Activated T-cell treated with anti-CD3 and anti-CD28 coated beads, Interleukin-2, amount 50 U/mL, for 72 hours (primary cell): ENCODE results near the gene KCNMB2. TPM values are rescaled to one million over a fixed set of nuclear protein-coding genes. Genes with fewer than 3 reads are reported as not detected.
"Not testable (repeated sequence)": the region's sequence is repeated elsewhere in the genome, so short reads cannot be mapped to it uniquely, and the experiment has no call there.

Experiments used
- ATAC-seq, 2 donors: fragments of 150-1000 bp; cut with Tn5 transposase; replicated peaks in 1 of 2; 2 replicates each; pipeline ENCODE4 v1.10.0; 2021; ENCODE audit warnings: moderate library complexity in 2 of 2, mild to moderate bottlenecking in 1 of 2
- DNase-seq, 2 donors: peaks; one replicate each; pipeline ENCODE4 v3.0.0; 2021 to 2022; ENCODE audit warnings: mixed read lengths in 1 of 2
- H3K27ac Mint-ChIP-seq: one replicate; pipeline ENCODE4 v1.8.0; 2022; ENCODE audit warnings: mild to moderate bottlenecking, moderate library complexity, mixed read lengths
- H3K27me3 Mint-ChIP-seq: one replicate; pipeline ENCODE4 v1.8.0; 2022; ENCODE audit warnings: low read depth, mixed read lengths
- H3K36me3 Mint-ChIP-seq, 2 donors: one replicate each; pipeline ENCODE4 v1.8.0; 2022; ENCODE audit warnings: mixed read lengths in 2 of 2, mild to moderate bottlenecking in 1 of 2; ENCODE audit not compliant: insufficient read depth in 2 of 2
- H3K4me1 Mint-ChIP-seq: one replicate; pipeline ENCODE4 v1.8.0; 2022; ENCODE audit warnings: low read depth, mixed read lengths
- H3K4me3 Mint-ChIP-seq, 2 donors: one replicate each; pipeline ENCODE4 v1.8.0; 2022; ENCODE audit warnings: mild to moderate bottlenecking in 2 of 2, mixed read lengths in 2 of 2, moderate library complexity in 2 of 2
- H3K9me3 Mint-ChIP-seq, 2 donors: one replicate each; pipeline ENCODE4 v1.8.0; 2022; ENCODE audit warnings: mixed read lengths in 2 of 2
- total RNA-seq, 2 donors: library from RNA; stranded (reverse); gene quantifications; one replicate each; pipeline ENCODE4 v1.2.3, GENCODE V29; 2022

Gene KCNMB2
- total RNA-seq, 2 donors from 2014 or later, result not detected

DNA sequence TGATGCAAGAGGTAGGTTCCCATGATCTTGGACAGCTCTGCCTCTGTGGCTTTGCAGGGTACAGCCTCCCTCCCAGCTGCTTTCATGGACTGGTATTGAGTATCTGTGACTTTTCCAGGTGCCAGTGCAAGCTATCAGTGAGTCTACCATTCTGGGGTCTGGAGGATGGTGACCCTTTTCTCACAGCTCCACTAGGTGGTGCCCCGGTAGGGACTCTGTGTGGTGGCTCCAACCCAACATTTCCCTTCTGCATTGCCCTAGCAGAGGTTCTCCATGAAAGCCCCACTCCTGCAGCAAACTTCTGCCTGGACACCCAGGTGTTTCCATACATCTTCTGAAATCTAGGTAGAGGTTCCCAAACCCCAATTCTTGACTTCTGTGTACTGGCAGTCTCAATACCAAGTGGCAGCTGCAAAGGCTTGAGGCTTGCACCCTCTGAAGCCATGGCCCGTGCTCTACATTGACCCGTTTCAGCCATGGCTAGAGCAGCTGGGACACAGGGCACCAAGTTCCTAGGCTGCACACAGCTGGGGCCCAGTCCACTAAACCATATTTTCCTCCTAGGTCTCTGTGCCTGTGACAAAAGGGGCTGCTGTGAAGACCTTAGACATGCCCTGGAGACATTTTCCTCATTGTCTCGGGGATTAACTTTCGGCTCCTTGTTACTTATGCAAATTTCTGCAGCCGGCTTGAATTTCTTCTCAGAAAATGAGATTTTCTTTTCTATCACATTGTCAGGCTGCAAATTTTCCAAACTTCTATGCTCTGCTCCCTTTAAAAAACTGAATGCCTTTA is 209.8 kb downstream of the KCNMB2 start:
- DNase-seq, H3K27ac Mint-ChIP-seq, H3K9me3 Mint-ChIP-seq, H3K36me3 Mint-ChIP-seq, H3K4me3 Mint-ChIP-seq, H3K4me1 Mint-ChIP-seq, H3K27me3 Mint-ChIP-seq, ATAC-seq: not testable (repeated sequence)

DNA sequence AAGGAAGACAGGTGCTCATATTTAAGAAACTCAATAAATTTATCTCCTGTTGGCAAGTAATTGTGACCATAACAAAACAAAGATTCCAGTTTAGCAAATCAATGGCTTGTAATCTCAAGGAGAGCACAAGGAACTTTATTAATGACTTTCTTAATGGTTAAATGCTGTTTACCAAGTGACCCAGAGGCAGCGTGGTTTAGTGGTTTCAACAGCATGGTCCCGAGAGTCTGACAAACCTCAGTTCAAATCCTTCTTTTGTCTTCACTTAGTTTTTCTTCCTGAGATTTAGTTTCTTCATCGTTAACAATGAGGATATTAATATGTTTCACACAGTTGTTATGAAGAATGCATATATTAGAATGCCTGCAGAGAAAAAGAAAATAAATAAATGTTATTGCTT is 212.6 kb downstream of the KCNMB2 start:
- Mint-ChIP-seq H3K27me3 (no peaks in the 10 kb centered on the region), H3K27ac (no peak overlapping the region), H3K36me3 (no peaks in the 10 kb centered on the region), H3K4me1 (no peaks in the 10 kb centered on the region), H3K9me3 (peaks cover 0 to 2% of the 10 kb centered on the region in 2 donors), H3K4me3 (no peak overlapping the region)
- DNase-seq, result no peak
- no peak for ATAC-seq

DNA sequence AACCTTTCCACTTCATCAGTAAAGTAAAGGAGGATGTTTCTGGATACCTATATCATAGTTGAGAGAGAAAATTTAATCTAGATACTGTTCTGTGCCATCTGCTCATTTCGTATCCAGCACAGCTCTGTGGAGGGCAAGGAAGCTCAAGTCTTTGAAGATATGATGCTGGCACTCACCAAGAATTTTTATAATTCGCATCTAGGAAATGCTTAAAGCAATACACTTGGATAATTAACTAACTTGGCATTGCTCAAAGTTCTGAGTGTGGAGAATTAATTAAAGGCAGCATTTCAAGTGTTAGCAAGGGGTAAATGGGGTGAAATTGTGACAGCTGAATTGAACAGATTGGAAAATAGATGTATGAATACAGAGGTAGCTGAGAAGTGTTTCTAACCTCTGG is 213.2 kb downstream of the KCNMB2 start:
- Mint-ChIP-seq H3K9me3 (peaks cover 1 to 2% of the 10 kb centered on the region in 2 donors), H3K27ac (no peak overlapping the region), H3K4me1 (no peaks in the 10 kb centered on the region), H3K36me3 (no peaks in the 10 kb centered on the region), H3K4me3 (no peak overlapping the region), H3K27me3 (no peaks in the 10 kb centered on the region)
- ATAC-seq (no peak), DNase-seq (no peak)

DNA sequence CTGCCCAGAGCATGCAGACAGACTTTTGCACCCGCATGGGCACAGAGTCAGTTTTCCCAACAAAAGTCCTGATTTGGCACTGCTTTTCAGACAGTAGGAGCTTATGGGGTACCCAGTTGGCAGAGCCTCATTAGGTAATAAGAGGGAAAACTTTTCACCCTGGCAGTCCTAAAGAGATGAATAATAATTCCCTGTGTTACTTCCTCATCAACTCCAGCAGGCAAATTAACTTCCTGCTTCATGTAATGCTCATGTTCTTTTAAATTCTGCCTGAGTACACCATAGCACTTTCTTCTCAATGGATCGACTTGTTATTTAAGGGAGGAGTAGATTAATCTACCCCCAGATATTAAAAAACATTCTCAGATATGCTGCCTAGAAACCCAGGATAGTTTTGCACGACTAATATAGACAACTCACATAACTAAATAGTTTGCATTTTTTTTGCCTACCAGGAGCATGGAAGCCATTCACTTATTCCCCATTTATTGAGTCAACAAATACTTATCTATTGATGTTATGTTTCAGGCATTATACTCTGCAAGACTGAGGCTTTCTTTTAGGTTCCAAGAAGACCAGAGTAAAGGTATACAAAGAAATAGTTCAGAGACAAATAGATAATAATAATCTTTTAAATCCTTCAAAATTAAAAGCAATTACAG is 214.5 kb downstream of the KCNMB2 start:
- Mint-ChIP-seq H3K9me3 (peaks cover 0 to 1% of the 10 kb centered on the region in 2 donors), H3K27ac (no peak overlapping the region), H3K4me3 (no peak overlapping the region), H3K27me3 (no peaks in the 10 kb centered on the region), H3K36me3 (no peaks in the 10 kb centered on the region), H3K4me1 (no peaks in the 10 kb centered on the region)
- ATAC-seq, result no peak
- no peak for DNase-seq

DNA sequence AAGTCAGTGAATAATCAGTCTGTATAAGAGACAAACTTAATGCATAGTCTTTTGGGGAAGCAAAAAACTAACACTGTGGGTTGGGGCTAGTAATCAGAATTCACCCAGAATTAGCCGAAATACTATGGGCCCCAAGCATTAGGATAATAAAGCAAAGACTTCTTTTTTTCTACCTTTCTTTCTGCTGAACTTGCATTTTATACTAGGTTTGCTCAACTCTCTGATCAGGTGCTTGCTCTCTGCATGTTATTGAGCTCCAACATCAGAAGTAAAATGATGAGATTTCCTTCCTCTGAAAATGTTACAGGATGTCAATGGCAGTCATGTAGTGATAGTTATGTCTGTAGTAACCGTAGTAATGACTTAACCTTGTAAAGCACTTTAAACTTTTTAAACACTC is 216.6 kb downstream of the KCNMB2 start:
- DNase-seq, result no peak
- H3K4me3 Mint-ChIP-seq, result no peak overlapping the region
- no peaks in the 10 kb centered on the region for H3K36me3 Mint-ChIP-seq
- no peaks in the 10 kb centered on the region for H3K4me1 Mint-ChIP-seq
- H3K27me3 Mint-ChIP-seq, result no peaks in the 10 kb centered on the region
- H3K27ac Mint-ChIP-seq, result no peak overlapping the region
- ATAC-seq, result no peak
- peaks cover 0 to 1% of the 10 kb centered on the region in 2 donors for H3K9me3 Mint-ChIP-seq

DNA sequence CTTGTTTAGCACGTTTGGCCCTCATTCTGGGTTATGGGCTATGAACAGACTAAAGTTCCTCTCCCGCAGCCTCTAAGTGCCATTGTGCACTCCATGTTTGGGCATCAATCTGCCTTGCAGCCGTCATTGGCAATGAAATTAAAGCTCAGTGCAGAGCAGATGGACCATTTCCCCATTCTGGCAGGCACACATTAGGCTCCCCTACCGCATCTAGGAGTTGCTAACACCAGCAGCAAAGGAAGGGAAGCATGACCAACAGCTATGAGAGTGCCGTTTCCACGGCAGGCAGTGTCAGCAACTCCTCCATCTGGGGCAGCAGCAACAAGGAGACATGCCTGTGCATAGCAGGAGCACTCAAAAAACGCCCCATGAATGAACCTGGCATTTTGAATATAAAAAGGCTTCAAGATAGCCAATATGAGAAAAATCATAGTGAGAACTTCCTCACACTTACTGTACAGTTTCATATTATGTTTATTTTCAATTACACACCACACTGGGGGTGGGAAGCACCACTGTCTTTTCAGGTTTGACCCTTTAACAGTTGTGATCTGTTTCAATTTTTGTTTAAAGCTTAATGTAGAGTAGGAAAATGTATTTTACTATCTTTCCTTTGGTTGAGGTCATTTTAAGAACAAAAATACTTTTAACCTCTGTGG is 218.7 kb downstream of the KCNMB2 start:
- no peaks in the 10 kb centered on the region for H3K4me1 Mint-ChIP-seq
- no peak overlapping the region for H3K4me3 Mint-ChIP-seq
- DNase-seq (no peak), ATAC-seq (no peak)
- H3K36me3 Mint-ChIP-seq, result no peaks in the 10 kb centered on the region
- no peak overlapping the region for H3K27ac Mint-ChIP-seq
- H3K27me3 Mint-ChIP-seq, result no peaks in the 10 kb centered on the region
- peaks cover 0 to 1% of the 10 kb centered on the region in 2 donors for H3K9me3 Mint-ChIP-seq

DNA sequence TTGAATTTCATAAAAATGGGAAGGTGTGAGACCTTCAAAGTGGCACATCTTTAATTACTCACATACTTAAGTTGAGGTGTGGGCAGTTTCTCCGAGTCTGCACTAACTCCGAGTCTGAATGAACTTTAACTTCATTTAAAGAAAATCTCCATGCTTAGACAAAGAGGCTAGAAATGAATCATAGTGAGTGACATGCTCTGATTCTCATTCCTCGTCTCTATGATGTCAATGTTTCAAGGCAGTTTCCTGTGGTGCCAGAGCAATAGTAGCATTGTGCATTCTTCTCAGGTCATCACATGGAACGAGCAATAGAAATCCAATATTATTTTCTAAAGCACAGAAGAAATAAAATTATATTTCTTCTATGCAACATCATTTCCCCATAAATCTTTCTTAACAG is 224.8 kb downstream of the KCNMB2 start:
- Mint-ChIP-seq H3K36me3 (no peaks in the 10 kb centered on the region), H3K27me3 (no peaks in the 10 kb centered on the region), H3K4me1 (no peaks in the 10 kb centered on the region), H3K4me3 (no peak overlapping the region), H3K27ac (no peak overlapping the region), H3K9me3 (no peaks in the 10 kb centered on the region)
- ATAC-seq, result no peak
- DNase-seq, result no peak

DNA sequence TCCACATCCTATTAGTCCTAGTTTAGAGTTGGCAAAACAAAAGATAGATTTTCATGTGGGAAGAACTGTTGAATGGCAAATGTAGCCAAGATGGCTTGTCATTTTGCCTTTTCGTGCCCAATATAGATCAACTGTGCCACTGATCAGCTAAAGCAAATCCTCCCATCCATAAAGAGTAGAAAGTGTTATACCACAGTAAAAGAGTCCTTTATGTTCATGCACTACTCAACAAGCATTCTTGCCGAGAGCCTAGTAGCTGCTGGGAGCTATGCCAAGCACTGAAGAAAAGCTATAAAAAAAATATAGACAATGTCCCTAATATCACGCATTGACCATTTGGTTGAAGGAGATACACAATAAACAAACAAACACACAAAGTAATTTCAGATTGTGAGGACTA is 225.2 kb downstream of the KCNMB2 start:
- no peaks in the 10 kb centered on the region for H3K9me3 Mint-ChIP-seq
- no peak overlapping the region for H3K27ac Mint-ChIP-seq
- H3K27me3 Mint-ChIP-seq, result no peaks in the 10 kb centered on the region
- no peaks in the 10 kb centered on the region for H3K36me3 Mint-ChIP-seq
- DNase-seq, result no peak
- ATAC-seq, result no peak
- H3K4me3 Mint-ChIP-seq, result no peak overlapping the region
- no peaks in the 10 kb centered on the region for H3K4me1 Mint-ChIP-seq

DNA sequence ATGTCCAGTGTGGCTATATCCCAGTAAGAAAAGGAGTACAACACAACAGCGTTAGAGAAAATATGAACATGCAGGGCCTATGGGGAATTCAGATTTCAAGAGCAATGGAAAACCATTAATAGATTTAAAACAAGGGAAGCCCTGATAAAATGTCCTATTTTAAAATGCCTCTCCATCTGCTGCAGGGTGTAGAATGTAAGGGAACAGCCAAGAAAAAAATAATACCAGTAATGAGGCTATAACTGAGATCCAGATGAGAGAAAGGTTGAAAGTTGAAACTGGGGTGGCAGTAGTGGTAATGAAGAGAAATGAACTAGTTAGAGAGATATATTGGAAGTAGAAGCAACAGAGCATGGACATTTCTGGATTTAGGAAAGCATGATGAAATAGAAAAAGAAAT is 226.1 kb downstream of the KCNMB2 start:
- DNase-seq (no peak), ATAC-seq (no peak)
- Mint-ChIP-seq H3K9me3 (no peaks in the 10 kb centered on the region), H3K36me3 (no peaks in the 10 kb centered on the region), H3K27me3 (no peaks in the 10 kb centered on the region), H3K27ac (no peak overlapping the region), H3K4me3 (no peak overlapping the region), H3K4me1 (no peaks in the 10 kb centered on the region)

DNA sequence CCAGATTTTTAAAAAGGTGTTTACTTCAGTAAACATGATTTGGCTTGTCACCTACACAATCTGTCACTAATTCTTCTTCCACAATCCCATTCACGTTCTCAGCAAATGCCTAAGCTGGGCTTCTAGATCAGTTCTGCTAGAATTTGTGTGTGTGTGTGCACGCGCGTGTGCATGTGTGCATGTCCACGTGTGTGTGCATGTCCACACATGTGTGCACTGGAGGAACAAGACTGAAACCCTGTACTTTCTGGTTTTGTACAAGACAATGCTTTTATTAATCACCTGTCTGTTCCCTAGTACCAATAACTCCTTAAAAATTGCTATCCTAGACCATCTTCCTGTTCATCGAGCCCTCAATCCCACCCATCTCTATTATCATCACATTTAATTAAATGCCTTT is 229.2 kb downstream of the KCNMB2 start:
- no peaks in the 10 kb centered on the region for H3K36me3 Mint-ChIP-seq
- H3K27me3 Mint-ChIP-seq, result no peaks in the 10 kb centered on the region

DNA sequence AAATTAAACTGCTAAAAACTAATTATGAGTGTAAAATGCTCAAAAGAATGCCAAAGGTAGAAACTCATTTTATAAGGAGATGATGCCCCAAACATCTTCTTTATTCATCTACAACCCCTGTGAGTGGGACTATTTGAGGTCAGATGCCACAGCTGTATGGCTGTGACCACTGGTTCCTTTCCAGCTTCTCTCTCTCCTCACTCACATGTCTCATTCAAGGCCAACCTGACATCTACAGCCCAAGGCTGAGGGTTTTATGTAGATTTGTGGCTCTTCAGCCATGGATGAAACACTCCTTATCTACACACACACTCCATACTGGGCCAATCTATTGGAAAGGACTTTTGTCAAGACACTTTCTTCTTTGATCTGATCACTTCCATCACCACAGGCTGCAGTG is 231.3 kb downstream of the KCNMB2 start:
- Mint-ChIP-seq H3K27me3 (no peaks in the 10 kb centered on the region), H3K27ac (no peak overlapping the region), H3K4me1 (no peaks in the 10 kb centered on the region), H3K36me3 (peaks cover 0 to 3% of the 10 kb centered on the region in 2 donors), H3K4me3 (no peak overlapping the region), H3K9me3 (peaks cover 8 to 10% of the 10 kb centered on the region in 2 donors)
- DNase-seq (no peak), ATAC-seq (no peak)

More for the DNA sequence above, 229.2 kb downstream of the KCNMB2 start:
- DNase-seq (no peak), ATAC-seq (no peak)
- no peak overlapping the region for H3K4me3 Mint-ChIP-seq
- no peaks in the 10 kb centered on the region for H3K4me1 Mint-ChIP-seq
- H3K9me3 Mint-ChIP-seq, result peaks cover 0 to 1% of the 10 kb centered on the region in 2 donors
- no peak overlapping the region for H3K27ac Mint-ChIP-seq

DNA sequence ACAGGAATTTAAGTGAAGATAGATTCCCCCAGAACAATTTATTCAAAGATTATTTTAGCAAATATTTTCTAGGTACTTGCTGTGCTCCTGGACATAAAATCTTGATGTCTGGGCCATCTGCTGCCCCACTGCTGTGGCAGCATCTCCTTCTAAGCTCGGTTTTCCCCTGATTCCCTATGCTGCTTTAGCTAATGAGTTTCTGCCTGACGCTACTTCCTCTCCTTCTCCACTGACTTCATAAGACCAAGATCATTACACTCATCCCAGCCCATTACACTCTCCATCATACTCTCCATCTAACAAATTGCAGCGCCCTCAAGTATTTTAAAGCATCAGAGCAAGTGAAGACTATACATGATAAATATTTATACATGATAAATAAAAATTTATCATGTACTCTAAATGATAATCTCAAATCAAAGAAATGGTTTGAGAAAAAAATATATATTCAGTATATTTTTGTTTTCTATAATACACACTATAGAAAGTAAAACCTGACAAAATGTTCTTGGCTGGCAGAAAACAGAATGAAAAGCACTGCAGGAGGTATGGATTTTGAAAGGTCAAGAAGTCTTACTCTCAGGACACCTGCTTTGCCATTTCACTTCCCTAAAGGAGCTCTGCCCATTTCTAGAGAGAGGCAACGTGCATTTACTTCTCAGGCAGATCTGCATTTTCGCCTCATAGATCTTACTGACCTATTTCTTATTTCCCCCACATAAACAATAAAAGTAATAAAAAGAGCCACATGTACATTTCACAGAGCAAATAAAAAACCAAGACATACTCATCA is 232.0 kb downstream of the KCNMB2 start:
- Mint-ChIP-seq H3K27me3 (no peaks in the 10 kb centered on the region), H3K4me3 (no peak overlapping the region), H3K36me3 (peaks cover 0 to 3% of the 10 kb centered on the region in 2 donors), H3K27ac (no peak overlapping the region), H3K9me3 (peaks cover 8 to 10% of the 10 kb centered on the region in 2 donors), H3K4me1 (no peaks in the 10 kb centered on the region)
- ATAC-seq (no peak), DNase-seq (no peak)

DNA sequence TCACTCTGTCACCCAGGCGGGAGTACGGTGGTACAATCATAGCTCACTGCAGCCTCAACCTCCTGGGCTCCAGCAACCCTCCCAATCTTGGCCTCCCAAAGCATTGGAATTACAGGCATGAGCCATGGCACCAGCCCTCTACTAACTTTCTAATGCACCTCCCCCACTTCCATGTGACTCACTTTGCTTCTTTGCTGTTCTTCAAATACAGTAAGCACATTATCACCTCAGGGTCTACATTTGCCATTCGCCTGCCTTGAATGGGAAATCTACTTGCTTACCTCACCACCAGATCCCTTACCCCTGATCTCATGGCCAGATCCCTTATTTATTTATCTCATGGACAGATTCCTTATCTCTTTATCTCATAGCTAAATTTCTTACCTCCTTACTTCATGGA is 235.3 kb downstream of the KCNMB2 start:
- no peaks in the 10 kb centered on the region for H3K4me1 Mint-ChIP-seq
- ATAC-seq, result no peak
- no peak for DNase-seq
- peaks cover 10 to 13% of the 10 kb centered on the region in 2 donors for H3K9me3 Mint-ChIP-seq
- no peak overlapping the region for H3K27ac Mint-ChIP-seq
- no peaks in the 10 kb centered on the region for H3K27me3 Mint-ChIP-seq
- no peak overlapping the region for H3K4me3 Mint-ChIP-seq
- H3K36me3 Mint-ChIP-seq, result peaks cover 0 to 3% of the 10 kb centered on the region in 2 donors
